ENCODE results near the gene BRINP2.
"Not testable (repeated sequence)": the region's sequence is repeated elsewhere in the genome, so short reads cannot be mapped to it uniquely, and the experiment has no call there.

BRINP2 gene

DNA sequence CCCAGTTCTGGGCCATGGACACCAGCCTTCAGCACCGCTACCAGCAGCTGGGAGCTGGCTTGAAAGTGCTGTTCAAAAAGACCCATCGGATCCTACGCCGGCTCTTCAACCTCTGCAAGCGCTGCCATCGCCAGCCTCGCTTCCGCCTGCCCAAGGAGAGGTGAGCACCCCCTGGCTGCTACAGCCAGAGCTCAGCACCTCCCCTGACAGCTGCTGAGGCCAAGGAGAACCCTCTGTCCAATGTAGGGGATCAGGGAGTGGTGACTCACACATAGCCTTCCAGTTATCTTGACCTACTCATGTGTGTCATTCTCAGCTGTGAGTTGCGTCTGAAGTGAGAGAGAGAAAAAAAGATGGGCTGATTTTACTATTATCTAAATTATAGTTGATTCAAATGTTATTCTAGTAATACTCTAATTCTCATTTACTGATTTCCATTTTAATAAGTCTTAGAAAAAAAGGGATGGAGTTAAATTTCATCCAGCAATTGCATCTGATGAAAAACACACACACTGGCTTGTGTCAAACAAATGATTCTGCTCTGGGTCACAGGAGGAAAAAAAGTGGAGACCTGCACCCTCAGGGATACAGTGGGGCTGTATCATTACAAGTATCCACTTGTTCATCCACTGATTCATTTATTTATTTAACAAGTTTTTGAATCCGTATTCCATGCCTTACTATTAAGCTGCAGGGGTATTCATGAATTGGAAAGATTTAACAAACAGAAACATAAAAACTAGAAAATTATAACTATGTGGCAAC, 108.0 kb downstream of the BRINP2 start:
- no peak for DNase-seq

GRCh38 chr1:177281901-177282300, 111.1 kb downstream of the BRINP2 start:
- DNase-seq: no peak

DNA sequence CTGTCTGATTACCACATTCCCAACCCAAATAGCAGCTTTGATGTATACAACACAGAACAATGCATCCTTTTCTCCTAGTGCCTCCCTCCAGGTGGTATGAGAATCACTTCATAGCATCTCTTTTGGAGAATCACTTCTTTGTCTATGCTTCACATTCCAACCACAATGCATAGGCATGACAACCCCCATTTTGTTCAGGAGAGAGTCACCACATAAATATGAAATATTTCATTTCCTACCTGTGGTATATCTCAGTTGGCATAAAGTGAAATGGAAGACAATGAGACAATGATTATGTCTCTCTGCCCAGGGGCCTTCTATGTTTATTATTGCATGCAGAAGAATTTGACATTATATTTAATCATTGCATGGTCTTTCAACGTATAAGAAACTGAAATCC, 112.2 kb downstream of the BRINP2 start:
- no peak for DNase-seq

DNA sequence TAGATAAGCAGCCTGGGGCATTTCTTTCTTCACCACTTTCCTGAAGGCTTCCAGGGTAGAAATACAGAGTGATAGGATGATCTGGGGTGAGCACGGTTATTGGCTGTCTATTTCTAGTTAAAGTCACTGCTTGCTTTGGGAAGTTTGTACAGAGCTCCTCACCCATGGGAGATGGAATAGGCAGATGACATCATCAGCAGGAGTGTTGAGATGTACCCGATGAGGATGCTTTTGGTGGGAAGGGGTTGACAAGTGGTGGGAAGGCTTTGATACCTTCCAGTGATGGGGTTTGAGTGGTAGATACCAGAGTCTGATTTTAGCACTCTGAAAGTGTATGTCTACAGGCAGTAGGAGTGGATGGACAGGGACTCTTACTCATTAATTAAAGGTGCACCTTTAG, 112.6 kb downstream of the BRINP2 start:
- DNase-seq: no peak

GRCh38 chr1:177286396-177286795, 115.6 kb downstream of the BRINP2 start:
- no peak for DNase-seq

DNA sequence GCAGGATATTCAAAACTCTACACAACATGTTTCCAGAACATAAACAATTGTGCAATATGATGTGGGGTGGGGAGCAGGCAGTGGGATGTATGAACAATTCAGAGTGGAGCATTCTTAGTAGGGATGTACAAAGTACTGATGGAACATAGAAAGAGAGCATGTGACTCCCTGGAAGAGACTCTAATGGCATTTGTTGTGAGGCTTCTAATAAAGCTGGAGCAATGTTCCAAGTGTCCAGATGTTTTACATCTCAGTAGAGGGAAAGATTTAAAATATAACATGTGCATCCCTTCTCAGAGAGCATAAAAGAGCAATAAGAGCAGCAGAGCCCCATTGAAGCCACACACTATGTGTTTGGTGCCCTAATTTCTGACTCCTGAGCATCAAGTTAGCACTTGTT, 116.5 kb downstream of the BRINP2 start:
- no peak for DNase-seq

- no peak for DNase-seq
Observed at GRCh38 chr1:177287994-177288393, 117.2 kb downstream of the BRINP2 start.

GRCh38 chr1:177289532-177289931, 118.8 kb downstream of the BRINP2 start:
- DNase-seq: no peak

DNA sequence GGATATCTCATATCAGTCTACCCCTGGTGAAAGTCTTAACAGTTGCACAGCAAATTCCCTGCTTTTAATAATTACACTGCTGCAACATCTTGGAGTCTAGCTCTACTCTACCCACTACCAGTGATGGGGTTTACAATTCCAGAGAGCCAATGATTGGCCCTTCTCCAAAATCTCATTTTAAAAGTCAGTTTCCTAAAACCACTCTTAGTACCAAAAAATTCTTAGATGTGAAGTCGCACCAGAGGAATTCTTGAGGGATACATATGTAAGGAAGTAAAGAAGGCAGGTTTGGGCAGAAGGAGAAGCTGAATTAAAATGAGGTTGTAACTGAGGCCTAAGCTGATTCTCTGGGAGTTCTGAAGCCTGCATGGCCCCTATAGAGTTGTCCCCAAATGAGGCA, 129.7 kb downstream of the BRINP2 start:
- no peak for DNase-seq

DNA sequence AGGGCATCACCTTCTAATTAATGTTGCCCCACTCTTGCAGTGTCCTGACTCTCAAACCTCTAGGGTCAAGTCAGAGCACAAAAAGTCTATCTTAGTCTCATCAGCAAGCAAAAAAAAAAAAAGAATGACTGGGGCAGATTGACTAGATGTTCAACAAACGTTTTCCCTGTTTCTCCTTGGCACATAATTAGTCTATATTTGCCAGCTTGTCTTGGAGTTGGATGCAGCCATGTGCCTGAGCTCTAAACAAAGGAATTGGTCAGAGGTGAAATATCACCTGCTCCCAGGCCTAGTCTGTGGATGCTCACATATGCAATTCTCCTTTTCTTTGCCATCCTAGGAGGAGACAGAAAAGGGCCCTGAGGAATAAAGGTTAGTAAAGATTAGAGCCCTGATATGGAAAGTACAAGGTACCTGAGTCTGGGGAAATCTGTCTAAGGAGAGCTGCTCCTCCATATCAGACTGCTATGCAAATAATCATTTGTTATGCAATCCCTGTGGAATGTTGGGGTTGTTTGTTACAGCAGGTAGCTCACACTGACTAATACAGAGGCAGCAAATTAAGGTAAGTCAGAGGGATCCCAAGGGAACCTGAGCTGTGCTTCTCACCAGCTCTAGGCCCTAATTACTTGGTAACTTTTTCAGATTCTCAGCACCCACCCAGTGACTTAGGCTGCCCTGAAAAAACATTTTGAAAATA, 130.8 kb downstream of the BRINP2 start:
- DNase-seq: no peak

DNA sequence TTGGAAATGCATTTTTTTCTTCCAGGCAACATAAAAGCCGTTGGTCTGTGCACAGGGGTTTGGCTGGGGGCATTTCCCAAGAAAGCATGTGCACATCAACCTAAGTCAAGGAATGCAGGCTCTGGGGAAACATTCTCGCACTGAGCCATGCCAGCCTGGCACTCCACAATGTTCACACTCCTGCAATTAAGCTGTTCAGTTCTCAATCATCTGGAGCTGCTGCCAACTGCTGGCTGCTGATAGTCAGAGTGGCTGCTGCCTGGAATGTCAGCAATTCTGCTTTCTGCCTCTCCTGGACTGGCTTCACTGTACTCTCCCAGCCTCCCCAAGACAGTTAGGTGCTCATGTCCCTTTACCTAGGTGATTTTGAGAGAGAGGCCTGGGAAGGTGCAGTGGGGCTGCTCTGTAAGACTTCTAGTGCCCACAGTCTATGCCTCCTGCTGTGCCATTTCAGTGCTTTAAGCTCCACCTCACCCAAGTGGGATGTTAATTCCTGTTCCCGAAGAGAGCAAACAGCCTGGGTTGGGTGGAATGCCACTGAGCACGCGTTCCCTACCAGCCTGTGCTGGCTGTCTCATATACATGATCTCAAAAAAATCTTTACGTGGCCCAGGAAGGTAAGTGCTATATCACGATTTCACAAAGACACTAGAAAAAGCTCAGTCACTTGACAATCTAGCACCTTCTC, 131.7 kb downstream of the BRINP2 start:
- DNase-seq: no peak

GRCh38 chr1:177305040-177306018, 134.6 kb downstream of the BRINP2 start:
- no peak for DNase-seq

- DNase-seq: no peak
Observed at GRCh38 chr1:177306019-177306415, 135.3 kb downstream of the BRINP2 start.

DNA sequence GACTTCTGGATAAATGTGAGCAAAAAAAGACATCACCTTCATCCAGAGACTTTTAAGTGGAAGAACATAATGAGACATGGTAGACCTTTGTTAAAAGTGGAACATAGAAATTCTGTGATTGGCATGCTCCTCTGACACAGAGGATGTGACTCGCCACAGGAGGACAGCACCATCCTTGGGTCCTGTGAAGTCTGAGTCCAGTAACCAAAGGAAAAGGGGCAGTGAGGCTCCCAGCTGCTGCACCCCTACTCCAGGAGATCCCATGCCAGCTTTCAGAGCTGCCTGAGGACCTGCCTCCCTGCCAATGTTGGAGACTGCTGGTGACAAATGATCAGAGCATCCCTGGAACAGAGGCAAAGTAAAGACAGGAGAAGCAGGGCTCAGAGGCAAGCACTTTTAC, 136.2 kb downstream of the BRINP2 start:
- DNase-seq: no peak

DNA sequence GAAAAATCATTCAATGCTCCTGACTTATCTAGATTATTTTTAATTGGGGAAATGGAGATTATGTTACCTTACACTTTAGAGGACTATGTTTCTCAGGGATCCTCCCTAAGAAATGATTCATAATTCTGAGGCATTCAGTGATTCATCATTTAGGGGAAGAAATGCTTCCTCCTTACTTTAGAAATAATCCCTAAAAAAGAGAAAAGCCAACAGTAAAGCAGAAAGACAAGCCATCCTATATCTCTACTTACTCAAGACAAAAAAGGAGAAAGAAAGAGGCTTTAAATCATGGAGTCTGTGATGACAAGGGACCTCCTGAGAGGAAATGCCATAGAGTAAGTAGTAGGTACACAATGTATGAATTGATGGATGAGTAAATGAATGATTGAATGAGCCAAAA, 137.0 kb downstream of the BRINP2 start:
- DNase-seq: no peak

GRCh38 chr1:177309880-177310279, 139.1 kb downstream of the BRINP2 start:
- DNase-seq: no peak

DNA sequence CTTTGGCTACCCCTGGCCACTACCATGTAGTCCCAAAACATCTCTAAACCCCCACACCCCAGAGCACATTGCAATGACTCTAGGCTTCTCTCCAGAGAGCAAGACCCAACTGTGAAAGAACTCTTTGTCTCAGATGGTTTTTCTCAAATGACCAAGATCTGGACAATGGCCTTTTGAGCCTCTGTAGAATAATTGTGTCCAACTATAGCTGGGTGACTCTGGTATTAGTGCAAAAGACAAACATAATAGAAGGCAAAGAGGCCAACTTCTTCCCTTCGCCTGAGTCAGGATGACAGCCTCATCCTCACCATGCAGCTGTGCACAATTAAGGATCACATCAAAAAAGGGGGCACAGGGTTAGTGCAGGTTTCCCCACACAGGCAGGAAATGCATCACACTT, 139.6 kb downstream of the BRINP2 start:
- DNase-seq: no peak

- DNase-seq: no peak
Observed at GRCh38 chr1:177311111-177311510, 140.4 kb downstream of the BRINP2 start.

- DNase-seq: no peak
Observed at GRCh38 chr1:177311586-177311985, 140.8 kb downstream of the BRINP2 start.

GRCh38 chr1:177315261-177315660, 144.5 kb downstream of the BRINP2 start:
- DNase-seq: no peak

DNA sequence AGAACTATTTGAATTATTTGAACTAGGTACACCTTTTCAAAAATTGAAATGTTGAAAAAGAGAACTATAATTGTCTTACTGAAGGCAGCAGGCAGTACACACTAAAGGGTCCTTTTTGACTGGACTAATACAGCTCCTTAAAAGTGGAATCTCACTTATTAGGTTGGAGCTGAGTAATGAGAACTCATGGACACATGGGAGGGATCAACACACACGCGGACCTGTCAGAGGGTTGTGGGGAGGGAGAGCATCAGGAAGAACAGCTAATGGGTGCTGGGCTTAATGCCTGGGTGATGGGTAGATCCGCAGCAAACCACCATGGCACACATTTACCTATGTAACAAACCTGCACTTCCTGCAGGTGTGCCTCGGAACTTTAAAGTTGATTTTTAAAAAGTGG, 145.0 kb downstream of the BRINP2 start:
- DNase-seq: no peak

- not testable (repeated sequence) for DNase-seq
Observed at GRCh38 chr1:177321434-177321833, 150.7 kb downstream of the BRINP2 start.

GRCh38 chr1:177328251-177328650, 157.5 kb downstream of the BRINP2 start:
- no peak for DNase-seq

Measured in suppressor macrophage treated with lipopolysaccharide for 4 hours (primary cell).